COLO668 (cell line): Measurements from ENCODE around the gene MBIP.

Source experiments
- DNase-seq: peaks from one replicate; lab custom pipeline; 2025; ENCODE audit not compliant: unreplicated experiment; lab: John Stamatoyannopoulos, UW

Gene MBIP

DNA sequence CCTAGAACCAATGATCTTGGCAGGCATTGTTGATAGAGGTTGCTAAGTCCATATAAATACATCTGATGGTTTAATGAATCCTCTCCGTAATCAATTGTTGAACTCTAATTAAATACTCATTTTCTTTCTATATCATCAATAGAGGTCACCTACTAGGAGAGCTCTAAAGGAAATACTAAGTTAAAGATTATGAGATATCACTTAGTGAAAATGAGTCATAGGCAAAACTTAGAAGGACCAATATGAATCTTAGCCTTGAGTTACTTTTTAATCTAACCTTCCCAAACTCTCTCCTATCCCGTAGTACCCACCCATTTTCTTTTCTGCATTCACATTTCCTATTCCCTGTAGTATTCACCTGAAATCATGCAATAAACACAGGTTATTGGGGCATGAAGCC is 50.2 kb downstream of the MBIP start:
- DNase-seq: no peak

DNA sequence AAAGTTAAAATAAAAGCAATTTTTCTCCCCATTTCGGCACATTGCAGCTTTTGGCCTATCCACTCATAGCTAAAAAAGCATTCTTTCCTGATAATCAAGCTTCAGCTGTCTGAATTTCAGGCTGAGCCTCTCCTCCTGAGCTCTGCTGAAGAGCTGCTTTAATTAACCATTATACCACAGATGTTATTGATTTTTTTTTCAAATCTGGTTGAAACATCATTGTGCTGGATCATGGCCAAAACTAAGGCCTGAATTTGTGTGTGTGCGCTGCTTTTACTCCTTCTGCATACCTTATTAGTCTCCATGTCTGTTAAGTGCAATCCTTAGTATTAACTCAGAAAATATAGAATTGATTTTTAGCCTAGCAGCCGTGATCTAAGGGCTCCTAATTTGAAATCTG is 52.3 kb downstream of the MBIP start:
- DNase-seq: peak; percentile 37

DNA sequence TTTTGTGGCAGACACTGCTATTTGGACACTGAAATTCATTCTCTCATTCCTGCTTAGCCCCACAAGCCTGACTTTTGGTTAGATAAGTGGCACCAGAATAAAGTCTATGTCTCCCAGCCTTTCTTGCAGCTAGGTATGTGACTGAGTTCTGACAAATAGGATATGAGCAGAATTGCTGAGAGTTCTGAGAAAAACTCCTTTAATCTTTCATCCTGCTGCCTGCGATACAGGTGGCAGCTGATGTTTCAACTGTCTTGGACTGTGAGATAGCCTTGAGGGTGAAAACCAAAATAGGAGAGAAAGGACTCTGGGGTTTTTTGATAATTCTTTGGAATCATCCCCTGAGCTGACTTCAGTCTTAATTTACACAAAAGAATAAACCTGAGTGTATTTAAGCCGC is 55.8 kb downstream of the MBIP start:
- DNase-seq: no peak

DNA sequence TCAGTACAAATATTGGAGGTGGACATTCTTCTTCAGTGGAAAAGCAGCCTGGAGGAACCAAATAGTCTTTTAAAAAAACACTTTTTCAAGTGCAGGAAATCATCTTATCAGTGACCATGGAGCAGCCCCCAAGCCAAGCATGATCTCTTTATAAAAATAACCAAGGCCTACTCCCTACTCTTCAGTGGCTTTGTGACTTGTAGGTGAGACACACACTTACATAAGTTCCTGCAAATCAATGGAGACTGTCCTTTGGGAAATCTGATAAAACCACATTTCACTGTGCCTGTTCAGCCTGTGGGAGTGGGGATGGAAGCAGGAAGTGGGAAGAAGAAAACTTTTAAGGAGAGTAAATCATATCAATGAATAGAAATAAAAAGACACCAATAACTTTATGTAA is 56.3 kb downstream of the MBIP start:
- no peak for DNase-seq

DNA sequence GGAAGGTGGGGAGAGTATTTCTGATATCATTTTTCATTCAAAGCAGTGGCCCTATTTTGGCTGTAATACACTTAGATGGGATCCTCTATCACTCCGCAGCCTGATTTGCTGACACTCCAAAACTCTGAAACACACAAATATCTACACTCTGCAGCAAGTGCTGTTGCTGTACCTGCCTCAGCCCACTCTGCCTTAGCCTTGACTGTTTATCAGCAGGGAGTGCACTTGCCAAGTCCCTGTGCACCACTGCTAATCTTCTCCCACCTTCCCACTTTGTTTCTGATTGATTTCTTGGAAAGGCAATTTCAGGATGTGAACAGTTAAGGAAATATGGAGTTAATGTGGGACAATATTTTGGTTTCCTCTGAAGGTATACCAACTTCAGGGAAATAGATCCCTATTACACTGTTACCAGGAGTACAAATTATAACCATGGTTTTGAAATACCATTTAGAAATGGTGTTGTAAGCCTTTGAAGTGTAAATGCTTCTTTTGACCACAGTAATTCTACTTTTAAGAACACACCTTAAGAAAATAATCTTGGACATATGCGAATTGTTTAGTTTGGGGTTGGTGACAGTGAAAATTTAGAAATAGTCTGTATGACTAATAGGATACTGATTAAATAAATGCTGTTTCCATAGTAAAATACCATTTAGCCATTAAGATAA is 59.3 kb downstream of the MBIP start:
- no peak for DNase-seq

DNA sequence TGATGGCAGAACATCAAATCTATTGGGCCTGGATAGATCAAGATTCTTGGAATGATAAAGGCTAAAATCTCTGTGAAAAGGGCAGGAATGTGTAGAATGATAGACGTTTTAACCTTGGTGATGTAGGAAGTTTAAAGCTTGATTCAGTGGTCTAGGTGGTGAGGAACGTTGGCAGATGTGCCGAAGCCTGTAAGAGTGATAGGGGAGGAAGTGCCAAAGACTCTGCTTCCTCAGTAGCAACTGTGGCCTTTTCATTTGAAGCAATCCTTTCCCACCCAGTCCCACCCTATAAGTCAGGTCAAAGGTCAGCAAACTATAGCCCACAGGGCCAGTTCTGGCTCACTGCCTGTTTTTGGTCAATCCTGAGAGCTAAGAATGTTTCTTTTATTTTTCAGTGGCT is 62.2 kb downstream of the MBIP start:
- DNase-seq: no peak

DNA sequence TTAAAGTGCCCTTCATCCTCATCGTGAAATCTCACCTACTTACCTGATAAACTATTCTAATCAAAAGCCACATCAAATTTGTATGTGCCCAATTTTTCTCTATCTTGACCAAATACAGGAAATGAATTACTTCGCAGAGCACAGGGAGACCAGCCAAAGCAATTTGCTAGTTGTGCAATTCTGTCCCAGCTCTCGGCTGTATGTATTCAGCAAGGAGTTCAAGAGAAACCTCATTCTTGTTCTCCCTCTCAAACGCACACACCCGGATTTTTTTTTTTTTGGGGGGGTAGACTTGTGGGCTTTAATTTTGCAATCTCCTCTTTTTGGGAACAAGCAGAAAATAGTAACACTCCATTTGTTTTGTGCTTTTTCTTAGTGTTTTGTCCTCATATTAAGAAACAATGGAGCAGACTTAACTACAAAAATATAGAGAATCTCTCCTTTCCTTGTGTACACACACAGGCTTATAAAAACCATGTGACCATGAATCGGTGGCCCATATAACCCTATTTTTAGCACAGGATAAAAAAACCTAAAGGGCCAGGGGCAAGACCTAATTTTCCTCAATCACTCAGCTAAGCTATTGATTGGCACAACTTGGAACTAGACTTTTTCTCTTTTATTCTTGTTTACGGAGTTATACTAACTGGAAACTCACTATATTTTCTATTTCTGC is 64.2 kb downstream of the MBIP start:
- DNase-seq: no peak

DNA sequence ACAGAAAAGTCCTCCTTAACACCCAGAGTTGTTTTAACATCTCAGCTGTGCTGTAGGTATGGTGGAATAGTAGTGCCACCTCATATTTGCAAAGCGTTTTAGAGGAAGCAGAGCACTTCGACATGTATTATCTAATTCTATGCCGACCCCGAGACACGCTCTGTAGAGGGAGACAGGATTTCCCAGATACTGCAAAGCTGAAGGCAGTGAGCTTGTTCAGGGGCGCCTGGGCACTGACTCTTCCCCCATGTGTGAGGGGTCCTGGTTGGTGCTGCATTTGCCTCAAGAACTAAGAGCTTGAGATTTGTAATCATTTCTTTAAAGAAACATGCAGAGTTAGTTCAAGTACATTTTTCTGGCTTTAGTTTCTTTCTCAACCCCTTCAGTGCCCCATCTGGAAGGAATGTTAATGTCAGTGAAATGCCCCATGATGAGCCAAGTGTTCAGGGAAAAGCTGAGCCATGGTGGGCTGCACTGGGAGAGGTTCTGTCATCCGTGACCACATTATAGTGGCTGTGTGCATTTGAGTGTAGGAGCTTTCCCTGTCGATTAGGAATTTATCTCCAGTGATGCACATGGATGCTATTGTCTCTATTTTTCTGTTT is 66.3 kb downstream of the MBIP start:
- no peak for DNase-seq
